K562 (cell line): ENCODE results near the gene ITPR1. TPM values are rescaled to one million over a fixed set of nuclear protein-coding genes. Genes with fewer than 3 reads are reported as not detected.

Experiments
- MAFK ChIP-seq: IDR thresholded peaks from 2 replicates; pipeline ENCODE4 v1.6.1; 2011; ENCODE audit warnings: low read length, improper control_type of control experiment
- MCM3 ChIP-seq: fragments of 450-650 bp; IDR thresholded peaks from 2 replicates; pipeline ENCODE4 v1.6.1; 2016
- NEUROD1 ChIP-seq: fragments of 150-350 bp; IDR thresholded peaks from 2 replicates; pipeline ENCODE4 v1.6.1; 2014; ENCODE audit warnings: borderline replicate concordance, low read length, low read depth; ENCODE audit not compliant: partially characterized antibody
- polyA plus RNA-seq, 8 experiments: library from polyadenylated mRNA; depleted of rRNA in 4 of 8; stranded (reverse) in 5 of 8; unstranded in 3 of 8; fragments of >200 nt; fragmentation: Nextera tagmentation in 2 of 8; fragmentation: Illumina TruSeq in 1 of 8; extraction: Ambion mirVana in 2 of 8; extraction: Trizol in 1 of 8; gene quantifications; 2 replicates each; pipeline versions ENCODE4 v1.2.1 to v1.2.3, GENCODE V29; 2011 to 2014; ENCODE audit warnings: inconsistent platforms in 1 of 8, missing spikeins in 1 of 8
- total RNA-seq, 7 experiments: library from RNA; depleted of rRNA in 6 of 7; stranded (reverse); fragments of >200 nt in 6 of 7; fragmentation: Illumina TruSeq in 2 of 7; extraction: Trizol in 2 of 7; gene quantifications; 2 replicates each; pipeline versions ENCODE4 v1.2.1 to v1.2.3, GENCODE V29; 2011 to 2021; ENCODE audit warnings: low replicate concordance in 1 of 7
- TF ChIP-seq, protein P1 (sequence below): fragments of 450-650 bp; IDR thresholded peaks from 2 replicates; pipeline ENCODE4 v1.7.0; 2016; ENCODE audit warnings: borderline replicate concordance
- TF ChIP-seq, protein P2 (sequence below): sonication (generic); formaldehyde crosslinking; IDR thresholded peaks from 2 replicates; pipeline ENCODE4 v1.8.0; 2023; ENCODE audit warnings: mild to moderate bottlenecking, missing genetic modification reagents
- TF ChIP-seq, protein P3 (sequence below): fragments of 450-650 bp; IDR thresholded peaks from 2 replicates; pipeline ENCODE4 v1.6.1; 2016; ENCODE audit warnings: borderline replicate concordance
- TF ChIP-seq, protein P4 (sequence below): IDR thresholded peaks from 2 replicates; pipeline ENCODE4 v1.6.1; 2011; ENCODE audit warnings: borderline replicate concordance, low read depth, mild to moderate bottlenecking, moderate library complexity, low read length; ENCODE audit not compliant: insufficient read depth, poor library complexity, severe bottlenecking

ITPR1 gene
- total and polyA plus RNA-seq, 9 of the 15 experiments (the other 6 are each of a cell fraction or from before 2014, with no cell fraction given) = 22.4 to 40.0 (median 27.4) TPM

DNA sequence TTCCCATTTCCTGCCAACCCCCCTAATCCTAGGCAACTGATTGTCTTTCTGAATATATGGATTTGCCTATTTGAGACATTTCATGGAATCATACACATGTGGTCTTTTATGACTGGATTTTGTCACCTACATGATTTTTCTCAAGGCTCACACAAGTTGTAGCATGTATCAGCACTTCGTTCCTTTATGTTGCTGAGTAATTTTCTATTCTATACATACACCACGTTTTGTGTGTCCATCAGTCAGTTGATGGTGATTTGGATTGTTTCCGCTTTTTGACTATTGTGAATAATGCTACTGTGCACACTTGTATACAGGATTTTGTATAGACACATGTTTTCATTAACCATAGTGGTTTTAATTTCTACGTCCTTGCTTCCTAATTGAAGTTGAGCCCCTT is 203.1 kb downstream of the ITPR1 start (continued):
- TF ChIP-seq MAFK (no peak), NEUROD1 (no peak), MCM3 (no peak)
- TF ChIP-seq, protein P1, sequence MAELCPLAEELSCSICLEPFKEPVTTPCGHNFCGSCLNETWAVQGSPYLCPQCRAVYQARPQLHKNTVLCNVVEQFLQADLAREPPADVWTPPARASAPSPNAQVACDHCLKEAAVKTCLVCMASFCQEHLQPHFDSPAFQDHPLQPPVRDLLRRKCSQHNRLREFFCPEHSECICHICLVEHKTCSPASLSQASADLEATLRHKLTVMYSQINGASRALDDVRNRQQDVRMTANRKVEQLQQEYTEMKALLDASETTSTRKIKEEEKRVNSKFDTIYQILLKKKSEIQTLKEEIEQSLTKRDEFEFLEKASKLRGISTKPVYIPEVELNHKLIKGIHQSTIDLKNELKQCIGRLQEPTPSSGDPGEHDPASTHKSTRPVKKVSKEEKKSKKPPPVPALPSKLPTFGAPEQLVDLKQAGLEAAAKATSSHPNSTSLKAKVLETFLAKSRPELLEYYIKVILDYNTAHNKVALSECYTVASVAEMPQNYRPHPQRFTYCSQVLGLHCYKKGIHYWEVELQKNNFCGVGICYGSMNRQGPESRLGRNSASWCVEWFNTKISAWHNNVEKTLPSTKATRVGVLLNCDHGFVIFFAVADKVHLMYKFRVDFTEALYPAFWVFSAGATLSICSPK = no peak
- TF ChIP-seq, protein P2, sequence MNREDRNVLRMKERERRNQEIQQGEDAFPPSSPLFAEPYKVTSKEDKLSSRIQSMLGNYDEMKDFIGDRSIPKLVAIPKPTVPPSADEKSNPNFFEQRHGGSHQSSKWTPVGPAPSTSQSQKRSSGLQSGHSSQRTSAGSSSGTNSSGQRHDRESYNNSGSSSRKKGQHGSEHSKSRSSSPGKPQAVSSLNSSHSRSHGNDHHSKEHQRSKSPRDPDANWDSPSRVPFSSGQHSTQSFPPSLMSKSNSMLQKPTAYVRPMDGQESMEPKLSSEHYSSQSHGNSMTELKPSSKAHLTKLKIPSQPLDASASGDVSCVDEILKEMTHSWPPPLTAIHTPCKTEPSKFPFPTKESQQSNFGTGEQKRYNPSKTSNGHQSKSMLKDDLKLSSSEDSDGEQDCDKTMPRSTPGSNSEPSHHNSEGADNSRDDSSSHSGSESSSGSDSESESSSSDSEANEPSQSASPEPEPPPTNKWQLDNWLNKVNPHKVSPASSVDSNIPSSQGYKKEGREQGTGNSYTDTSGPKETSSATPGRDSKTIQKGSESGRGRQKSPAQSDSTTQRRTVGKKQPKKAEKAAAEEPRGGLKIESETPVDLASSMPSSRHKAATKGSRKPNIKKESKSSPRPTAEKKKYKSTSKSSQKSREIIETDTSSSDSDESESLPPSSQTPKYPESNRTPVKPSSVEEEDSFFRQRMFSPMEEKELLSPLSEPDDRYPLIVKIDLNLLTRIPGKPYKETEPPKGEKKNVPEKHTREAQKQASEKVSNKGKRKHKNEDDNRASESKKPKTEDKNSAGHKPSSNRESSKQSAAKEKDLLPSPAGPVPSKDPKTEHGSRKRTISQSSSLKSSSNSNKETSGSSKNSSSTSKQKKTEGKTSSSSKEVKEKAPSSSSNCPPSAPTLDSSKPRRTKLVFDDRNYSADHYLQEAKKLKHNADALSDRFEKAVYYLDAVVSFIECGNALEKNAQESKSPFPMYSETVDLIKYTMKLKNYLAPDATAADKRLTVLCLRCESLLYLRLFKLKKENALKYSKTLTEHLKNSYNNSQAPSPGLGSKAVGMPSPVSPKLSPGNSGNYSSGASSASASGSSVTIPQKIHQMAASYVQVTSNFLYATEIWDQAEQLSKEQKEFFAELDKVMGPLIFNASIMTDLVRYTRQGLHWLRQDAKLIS (CRISPR knock-in tag) = no peak
- TF ChIP-seq, protein P3, sequence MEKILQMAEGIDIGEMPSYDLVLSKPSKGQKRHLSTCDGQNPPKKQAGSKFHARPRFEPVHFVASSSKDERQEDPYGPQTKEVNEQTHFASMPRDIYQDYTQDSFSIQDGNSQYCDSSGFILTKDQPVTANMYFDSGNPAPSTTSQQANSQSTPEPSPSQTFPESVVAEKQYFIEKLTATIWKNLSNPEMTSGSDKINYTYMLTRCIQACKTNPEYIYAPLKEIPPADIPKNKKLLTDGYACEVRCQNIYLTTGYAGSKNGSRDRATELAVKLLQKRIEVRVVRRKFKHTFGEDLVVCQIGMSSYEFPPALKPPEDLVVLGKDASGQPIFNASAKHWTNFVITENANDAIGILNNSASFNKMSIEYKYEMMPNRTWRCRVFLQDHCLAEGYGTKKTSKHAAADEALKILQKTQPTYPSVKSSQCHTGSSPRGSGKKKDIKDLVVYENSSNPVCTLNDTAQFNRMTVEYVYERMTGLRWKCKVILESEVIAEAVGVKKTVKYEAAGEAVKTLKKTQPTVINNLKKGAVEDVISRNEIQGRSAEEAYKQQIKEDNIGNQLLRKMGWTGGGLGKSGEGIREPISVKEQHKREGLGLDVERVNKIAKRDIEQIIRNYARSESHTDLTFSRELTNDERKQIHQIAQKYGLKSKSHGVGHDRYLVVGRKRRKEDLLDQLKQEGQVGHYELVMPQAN = no peak
- TF ChIP-seq, protein P4, sequence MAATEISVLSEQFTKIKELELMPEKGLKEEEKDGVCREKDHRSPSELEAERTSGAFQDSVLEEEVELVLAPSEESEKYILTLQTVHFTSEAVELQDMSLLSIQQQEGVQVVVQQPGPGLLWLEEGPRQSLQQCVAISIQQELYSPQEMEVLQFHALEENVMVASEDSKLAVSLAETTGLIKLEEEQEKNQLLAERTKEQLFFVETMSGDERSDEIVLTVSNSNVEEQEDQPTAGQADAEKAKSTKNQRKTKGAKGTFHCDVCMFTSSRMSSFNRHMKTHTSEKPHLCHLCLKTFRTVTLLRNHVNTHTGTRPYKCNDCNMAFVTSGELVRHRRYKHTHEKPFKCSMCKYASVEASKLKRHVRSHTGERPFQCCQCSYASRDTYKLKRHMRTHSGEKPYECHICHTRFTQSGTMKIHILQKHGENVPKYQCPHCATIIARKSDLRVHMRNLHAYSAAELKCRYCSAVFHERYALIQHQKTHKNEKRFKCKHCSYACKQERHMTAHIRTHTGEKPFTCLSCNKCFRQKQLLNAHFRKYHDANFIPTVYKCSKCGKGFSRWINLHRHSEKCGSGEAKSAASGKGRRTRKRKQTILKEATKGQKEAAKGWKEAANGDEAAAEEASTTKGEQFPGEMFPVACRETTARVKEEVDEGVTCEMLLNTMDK = no peak
